ENCODE data around the gene PLD6.

PLD6 gene

GRCh38 chr17:17227608-17228520 is 21.7 kb upstream of the PLD6 start:
- no peak for DNase-seq (ENCODE audit: low read depth, low spot score)

- no peak for DNase-seq (ENCODE audit: low read depth, low spot score)
Measured at GRCh38 chr17:17226451-17227265, 20.5 kb upstream of the PLD6 start.

GRCh38 chr17:17225901-17226300 is 19.8 kb upstream of the PLD6 start:
- no peak for DNase-seq (ENCODE audit: low read depth, low spot score)

- DNase-seq (ENCODE audit: low read depth, low spot score), result no peak
Measured at GRCh38 chr17:17224137-17224536, 18.0 kb upstream of the PLD6 start.

DNA sequence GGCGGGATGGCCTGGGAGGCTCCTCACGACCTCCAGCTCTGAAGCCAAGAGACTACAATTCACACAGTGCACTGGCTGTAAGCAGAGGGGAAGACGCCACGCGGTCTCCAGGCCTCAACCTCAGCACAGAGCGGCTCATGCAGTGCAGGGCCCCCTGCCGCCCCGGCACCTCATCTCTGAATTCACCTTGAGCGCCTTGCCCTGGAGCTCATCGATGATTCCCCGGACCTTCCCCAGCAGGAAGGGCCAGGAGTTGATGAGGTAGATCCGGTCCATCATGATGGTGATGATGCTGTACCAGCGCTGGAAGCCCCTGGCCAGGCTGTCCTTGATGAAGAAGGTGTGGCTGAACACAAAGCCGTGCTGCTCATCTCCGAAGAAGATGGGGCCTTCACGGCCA is 17.6 kb upstream of the PLD6 start:
- DNase-seq (ENCODE audit: low read depth, low spot score), result no peak

DNA sequence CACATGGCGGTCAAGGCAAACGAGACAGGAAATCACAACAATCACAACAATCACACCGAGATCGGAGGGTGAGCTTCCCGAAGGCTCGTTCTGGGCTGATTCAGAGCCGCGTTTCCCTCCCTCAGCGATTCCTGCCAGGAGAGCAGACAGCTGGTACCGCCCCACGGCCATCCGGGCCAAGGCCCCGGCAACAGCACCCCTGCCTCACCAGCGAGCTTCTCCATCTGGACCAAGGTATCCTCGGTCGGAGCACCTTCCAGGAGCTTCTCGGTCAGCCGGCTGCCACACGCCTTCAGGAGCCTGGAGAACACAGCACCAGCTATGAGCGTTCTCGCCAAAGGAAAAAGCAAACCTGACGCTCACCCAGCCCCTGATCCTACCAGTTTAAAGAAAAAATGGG is 15.2 kb upstream of the PLD6 start:
- DNase-seq (ENCODE audit: low read depth, low spot score), result no peak

DNA sequence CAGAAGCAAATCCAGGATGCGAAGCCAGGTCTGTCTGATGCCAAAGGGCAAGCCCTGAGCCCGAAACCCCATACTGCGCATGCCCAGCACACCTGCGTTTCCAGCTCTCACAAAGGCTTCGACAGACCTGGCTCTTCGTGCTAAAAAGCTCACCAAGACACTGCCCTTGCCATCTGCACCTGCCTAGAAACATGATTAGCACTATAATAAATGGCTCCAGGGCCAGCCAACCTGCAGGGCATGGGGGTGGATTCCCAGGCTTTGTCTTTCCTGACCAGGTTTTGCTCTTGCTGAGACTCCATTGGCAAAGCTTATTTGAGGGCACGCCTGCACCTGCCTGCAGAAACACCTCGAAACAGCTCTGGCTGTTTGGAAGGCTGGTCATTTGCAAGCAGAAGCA is 14.4 kb upstream of the PLD6 start:
- DNase-seq (ENCODE audit: low read depth, low spot score), result no peak

DNA sequence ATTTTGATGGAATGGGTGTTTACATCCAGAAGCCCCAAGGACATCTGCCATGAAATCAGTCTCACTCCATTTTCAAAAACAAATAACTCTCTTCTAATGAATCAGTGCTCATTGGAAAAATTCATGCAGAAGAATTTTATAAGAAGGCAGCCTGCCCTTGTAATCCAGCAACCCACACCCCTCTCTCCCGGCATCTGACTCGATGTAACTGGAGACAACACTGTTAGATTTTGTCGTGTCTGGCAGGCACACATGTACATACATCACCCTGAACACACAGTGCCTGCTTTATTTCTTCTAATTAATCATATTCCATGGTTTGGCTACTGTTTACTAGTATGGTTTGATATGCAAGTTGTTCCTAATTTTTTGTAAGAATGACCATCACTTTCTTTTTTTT is 11.9 kb upstream of the PLD6 start:
- DNase-seq (ENCODE audit: low read depth, low spot score), result no peak

DNA sequence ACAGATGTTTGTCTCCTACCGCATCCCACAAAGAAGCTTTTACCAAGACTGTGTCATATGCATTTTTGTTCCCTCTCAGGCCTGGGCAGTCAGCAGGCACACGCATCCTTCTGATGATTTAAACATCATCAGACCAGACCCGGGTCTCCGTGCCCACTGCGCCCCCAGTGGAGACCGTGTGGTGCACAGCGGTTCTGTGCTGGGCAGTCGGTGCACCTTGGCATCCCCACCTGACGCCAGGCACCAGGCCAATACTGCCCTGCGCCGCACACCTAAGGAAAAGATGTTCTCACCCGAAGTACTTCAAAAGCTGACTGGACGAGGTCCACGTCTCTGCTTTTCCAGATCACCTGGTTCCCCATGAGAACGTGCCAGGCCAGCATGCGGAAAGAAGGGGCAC is 10.6 kb upstream of the PLD6 start:
- no peak for DNase-seq (ENCODE audit: low read depth, low spot score)

- no peak for DNase-seq (ENCODE audit: low read depth, low spot score)
Measured at GRCh38 chr17:17216236-17216635, 10.1 kb upstream of the PLD6 start.

DNA sequence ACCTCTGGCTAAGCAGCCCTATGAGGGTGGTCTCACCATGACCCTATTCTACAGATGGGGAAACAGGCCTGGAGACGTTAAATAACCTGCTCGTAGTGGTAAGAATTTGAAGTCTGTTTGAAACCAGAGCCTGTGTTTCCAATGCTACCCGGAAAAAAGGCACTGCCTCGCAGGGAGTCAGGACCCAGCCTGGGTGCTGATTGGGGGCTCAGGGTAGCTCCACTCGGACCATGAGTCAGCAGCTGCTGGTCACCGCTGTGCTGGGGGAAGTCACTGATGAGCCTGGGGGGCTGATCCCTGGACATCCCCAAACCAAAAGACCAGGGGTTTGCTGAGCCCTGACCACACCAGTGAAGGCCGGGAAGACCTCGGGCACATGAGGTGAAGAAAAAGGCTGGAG is 9.4 kb upstream of the PLD6 start:
- DNase-seq (ENCODE audit: low read depth, low spot score), result no peak

- no peak for DNase-seq (ENCODE audit: low read depth, low spot score)
Measured at GRCh38 chr17:17214646-17215436, 8.7 kb upstream of the PLD6 start.

DNA sequence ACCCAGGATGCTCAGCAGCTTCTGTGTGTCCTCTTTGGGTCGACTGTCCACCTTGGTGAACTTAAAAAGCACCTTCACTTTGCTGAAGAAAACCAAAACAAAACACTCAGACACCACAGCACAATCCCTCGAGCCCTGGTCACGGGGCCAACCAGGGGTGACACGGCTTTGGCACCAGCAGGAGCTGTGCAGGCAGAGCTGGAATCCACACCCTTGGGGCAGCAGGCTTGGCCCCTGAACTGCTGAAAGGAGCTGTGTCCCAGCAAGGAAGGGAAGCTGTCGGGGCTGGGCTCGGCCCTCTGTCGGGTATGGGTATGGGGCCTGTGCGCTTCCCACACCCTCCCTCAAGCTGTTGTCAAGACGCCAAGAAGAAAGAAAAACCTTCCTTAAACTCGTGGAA is 7.6 kb upstream of the PLD6 start:
- no peak for DNase-seq (ENCODE audit: low read depth, low spot score)

DNA sequence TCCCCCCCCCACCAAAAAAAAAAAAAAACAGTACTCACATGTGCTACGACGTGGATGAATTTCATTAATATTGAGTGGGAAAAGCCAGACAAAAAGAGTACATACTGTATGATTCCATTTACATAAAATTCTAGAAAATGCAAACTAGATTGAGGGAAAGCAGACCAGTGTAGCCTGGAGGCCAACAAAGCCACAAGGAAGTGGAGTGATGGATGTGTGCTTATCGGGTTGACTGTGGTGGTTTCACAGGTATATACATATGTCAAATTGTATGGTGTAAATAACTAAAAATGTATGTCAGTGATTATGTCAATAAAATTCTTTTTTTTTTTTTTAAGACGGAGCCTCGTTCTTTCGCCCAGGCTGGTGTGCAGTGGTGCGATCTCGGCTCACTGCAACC is 1.9 kb upstream of the PLD6 start:
- DNase-seq (ENCODE audit: low read depth, low spot score), result no peak

- no peak for DNase-seq (ENCODE audit: low read depth, low spot score)
Measured at GRCh38 chr17:17206913-17207335, 791 bp upstream of the PLD6 start.

DNA sequence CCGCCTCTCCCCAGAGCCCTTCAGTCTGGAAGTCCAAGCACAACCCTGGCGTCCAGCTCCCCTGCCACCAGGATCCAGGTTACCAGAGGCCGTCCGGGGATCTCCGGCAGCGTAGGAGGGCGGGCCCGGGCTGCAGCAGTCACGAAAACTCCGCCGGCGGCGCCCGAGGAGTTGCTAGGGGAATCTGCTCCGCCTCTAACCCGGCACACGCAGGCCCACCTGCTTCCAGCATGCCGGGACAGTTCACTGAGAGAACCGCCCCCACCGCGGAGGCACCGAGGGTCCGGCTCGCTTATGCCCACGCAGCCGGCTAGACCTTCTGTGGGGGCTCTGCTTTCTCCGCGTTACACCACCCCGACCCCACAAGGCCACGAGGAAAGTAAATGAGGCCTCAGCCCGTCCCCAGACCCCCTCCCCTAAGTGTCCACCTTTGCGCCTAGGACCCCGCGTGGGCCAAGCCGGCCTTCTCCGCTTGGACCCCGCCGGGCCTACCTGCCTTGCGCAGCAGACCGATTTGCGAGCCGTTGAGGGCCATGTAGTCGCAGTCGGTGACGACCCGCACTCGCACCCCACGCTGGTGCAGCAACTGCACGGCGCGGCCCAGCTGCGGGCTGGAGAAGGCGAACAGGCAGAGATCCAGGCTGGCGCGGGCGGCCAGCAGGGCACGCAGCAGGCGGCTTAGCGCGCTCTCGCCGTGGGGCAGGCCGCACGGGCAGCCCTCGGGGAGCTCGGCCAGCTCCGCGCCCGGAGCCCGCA is 587 bp downstream of the PLD6 start:
- peak; percentile 10 for DNase-seq (ENCODE audit: low read depth, low spot score)

GRCh38 chr17:17204635-17205231 is 1.4 kb downstream of the PLD6 start:
- DNase-seq (ENCODE audit: low read depth, low spot score), result no peak

GRCh38 chr17:17204041-17204591 is 2.0 kb downstream of the PLD6 start:
- no peak for DNase-seq (ENCODE audit: low read depth, low spot score)

- no peak for DNase-seq (ENCODE audit: low read depth, low spot score)
Measured at GRCh38 chr17:17203173-17203730, 2.9 kb downstream of the PLD6 start.

DNA sequence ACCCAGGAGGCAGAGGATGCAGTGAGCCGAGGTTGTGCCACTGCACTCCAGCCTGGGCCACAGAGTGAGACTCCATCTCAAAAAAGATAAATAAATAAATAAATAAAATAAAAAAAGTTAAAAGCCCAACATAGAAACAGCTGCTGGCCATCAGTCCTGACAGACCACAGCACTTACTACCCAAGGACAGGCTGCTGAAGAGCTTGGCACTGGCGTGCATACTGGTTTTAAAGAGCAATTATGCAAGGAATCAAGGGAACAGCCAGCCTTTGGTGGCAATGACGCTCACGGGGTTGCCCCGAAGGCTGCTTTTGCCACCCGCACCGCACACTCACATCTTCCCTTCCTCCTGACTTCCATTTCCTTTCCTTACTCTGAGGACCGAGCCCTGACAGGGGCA is 4.2 kb downstream of the PLD6 start:
- no peak for DNase-seq (ENCODE audit: low read depth, low spot score)
